SH-SY5Y (cell line): ENCODE data around the gene AKR1A1.
A peak's percentile ranks its signal among the peaks of the same experiment; 100 is the strongest.

ENCODE experiments used
- GATA2 ChIP-seq: IDR thresholded peaks from 2 replicates; pipeline ENCODE4 v1.6.1; 2011; ENCODE audit warnings: mild to moderate bottlenecking, low read depth, low read length
- GATA3 ChIP-seq: IDR thresholded peaks from 2 replicates; pipeline ENCODE4 v1.6.1; 2011; ENCODE audit warnings: low read depth, mild to moderate bottlenecking, low read length, moderate library complexity

The AKR1A1 gene

DNA sequence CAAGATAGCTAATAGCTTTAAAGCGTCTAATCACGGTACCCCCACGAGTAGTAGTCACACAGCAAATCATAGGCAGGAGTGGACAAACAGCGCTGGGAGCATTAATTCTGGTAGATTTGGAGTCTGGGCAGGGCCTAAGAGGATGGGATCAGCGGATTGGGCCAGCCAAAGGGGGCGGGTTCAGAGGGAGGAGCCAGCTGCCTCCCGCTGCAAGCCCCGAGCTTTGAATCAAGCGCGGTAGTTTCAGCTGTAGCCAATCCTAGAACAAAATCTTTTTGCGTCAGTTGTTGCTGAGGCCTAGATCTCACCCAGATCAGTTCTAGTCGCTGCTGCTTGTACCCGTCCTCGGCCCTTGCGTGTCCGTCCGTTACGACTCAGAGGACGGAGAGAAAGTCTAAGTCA lies 32.6 kb downstream of the AKR1A1 start:
- TF ChIP-seq GATA3 (no peak), GATA2 (0 out of 2 replicates have a peak, but pooled peaks have one; percentile 2)

DNA sequence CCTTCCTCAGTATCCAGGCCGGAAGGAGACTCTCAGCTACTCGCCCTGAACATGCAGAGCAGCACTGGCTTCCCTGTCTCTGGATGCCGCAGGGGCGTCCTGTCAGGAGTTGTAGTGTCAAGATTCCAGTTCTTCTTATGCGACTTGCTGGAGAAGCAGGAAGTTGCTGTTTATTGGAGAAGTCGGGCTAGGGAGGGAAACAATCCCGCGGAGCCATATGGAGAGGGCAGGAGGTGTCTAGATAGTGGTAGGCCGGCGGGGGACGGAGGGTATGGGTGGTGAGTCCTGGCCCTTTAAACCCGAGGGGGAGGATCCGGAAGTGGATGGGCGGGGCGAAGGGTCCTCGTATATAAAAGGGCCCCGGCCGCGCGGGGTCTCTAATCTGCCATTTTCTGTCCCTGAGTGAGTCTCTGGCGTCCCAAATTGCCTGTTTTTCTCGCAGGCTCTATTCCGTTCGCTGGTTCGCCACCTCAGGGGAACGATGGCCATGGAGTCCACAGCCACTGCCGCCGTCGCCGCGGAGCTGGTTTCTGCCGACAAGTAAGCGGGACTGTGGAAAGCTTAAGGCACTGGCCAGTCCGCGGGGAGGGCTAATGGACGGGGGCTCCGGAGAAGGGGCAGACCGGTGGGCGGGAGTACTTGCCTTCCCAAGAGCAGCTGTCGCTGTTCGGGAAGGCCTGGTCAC lies 33.2 kb downstream of the AKR1A1 start, which contains the start of gene NASP:
TSS of gene NASP (plus strand) at position 376 of the 685 bp plus-strand sequence. CDS start at position 482, 106 bp downstream.
- 0 out of 2 replicates have a peak, but pooled peaks have one; percentile 5 for TF ChIP-seq GATA2
- no peak for TF ChIP-seq GATA3

DNA sequence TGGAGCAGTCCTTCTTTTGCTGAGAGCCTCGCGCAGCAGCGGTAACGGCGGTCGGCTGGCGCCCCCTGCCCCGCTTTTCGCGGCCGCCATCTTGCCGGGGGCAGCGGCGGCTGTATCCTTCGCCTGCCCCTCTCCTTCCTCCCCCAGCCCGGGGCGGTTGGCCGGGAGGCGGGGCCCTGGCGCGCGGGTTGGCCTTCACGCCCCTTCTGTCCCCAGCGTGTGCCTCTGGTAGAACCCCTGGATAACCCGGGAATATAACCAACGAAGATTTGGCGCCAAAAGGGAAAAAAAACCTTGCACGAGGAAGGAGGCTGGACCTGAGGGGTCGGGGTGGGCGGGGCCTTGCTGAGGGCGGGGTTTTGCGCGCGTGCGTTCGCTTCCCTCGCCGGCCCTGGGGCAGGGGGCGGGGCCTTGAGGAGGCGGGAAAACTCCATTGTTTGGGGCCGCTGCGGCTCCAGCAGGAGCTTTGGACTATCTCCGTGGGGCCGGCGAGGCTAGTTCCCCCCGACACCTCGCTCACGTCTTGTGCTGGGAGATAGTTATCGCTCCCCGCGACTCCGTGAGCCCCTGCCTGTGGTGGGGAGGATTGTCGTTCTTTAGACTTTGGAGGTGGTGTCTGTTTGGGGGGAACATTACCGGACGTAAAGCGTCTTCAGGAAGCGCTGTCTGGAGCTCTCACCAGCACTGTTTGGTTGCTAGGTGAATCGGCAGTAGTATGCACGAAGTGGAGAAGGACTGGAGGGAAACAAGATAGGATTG lies 33.9 kb downstream of the AKR1A1 start:
- TF ChIP-seq GATA3 (no peak), GATA2 (no peak)

DNA sequence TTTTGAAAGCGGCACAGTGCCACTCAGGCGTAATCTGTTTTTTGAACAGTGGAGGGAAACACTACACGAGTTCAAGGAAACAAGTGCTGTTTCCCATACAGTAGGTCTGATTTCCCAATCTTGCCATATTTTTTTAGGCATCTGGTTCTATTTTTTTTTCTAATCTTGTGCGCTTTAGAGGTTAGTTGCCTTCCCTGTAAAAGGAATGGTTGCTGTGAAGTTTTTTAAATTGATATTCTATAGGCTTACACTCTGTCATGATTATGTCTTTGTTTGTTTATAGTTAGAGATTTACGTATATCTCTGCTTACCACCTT lies 34.4 kb downstream of the AKR1A1 start:
- TF ChIP-seq GATA2: no peak
- no peak for TF ChIP-seq GATA3

DNA sequence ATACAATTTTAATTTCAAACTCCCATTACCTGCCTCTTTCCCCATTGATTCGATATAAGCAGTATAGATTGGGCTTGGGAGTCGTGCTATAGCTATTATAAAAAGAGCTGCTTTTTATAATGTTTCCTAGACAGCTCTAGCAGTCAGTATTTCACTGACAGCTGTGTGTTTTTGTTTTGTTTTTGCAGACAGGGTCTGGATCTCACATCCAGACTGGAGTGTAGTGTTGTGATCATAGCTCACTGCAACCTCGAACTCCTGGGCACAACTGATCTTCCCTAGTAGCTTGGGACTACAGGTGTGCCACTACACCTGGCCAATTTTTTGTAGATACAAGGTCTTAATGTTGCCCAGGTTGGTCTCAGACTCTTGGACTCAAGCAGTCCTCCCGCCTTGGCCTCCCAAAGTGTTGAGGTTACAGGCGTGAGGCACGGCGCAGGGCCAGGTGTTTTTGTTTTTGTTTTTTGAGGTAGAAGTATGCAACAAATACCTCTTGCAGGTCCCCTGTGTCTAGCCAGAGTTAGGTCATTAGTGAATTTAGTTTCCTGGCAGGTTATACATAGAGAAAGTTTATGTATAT lies 35.0 kb downstream of the AKR1A1 start:
- TF ChIP-seq GATA2 (no peak), GATA3 (no peak)

DNA sequence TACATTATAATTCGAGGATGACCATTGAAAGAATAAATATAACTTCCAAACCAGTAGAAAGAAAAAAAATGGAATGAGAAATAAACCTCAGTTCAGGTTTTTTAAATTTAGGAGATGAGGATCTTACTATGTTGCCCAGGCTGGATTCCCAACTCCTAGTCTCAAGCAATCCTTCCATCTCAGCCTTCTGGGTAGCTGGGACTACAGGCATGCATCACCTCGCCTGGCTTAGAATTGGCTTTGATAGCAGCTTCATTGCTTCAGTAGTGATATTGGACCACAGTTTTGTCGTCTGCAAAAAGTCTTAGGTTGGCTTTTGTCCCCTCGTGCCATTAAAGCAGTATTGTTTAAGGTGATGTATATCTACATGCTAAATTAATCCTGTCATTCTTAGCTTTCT lies 36.1 kb downstream of the AKR1A1 start:
- TF ChIP-seq GATA3: no peak
- TF ChIP-seq GATA2: no peak

DNA sequence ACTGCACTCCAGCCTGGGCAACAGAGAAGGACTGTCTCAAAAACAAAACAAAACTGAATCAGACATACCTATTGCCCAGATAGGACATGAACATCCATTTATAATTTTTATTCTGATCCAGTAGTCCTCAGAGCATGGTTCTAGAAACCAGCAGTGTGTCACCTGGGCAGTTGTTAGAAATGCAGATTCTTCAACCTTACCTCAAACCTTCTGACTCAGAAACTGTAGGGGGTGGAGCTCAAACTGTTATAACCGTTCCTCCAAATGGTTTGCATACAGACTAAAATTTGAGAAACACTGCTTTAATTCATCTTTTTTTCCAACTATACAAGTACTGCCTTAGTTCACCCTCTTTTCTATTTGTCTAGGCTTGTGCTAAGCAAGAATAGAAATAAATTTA lies 39.2 kb downstream of the AKR1A1 start:
- TF ChIP-seq GATA2 (no peak), GATA3 (no peak)

DNA sequence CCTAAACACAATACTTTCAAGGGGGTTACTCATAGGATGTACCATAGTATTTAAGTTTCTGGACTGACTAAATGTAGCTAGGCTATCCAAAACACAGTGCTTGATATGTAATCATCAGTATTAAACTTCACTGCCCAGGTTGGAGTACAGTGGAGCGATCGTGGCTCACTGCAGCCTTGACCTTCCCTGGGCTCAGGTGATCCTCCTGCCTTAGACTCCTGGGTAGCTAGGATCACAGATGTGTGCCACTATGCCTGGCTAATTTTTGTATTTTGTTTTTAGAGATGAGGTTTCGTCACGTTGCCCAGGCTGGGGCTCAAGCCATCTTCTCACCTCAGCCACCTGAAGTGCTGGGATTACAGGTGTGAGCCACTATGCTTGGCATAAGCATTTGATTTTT lies 43.8 kb downstream of the AKR1A1 start:
- TF ChIP-seq GATA2 (no peak), GATA3 (no peak)

DNA sequence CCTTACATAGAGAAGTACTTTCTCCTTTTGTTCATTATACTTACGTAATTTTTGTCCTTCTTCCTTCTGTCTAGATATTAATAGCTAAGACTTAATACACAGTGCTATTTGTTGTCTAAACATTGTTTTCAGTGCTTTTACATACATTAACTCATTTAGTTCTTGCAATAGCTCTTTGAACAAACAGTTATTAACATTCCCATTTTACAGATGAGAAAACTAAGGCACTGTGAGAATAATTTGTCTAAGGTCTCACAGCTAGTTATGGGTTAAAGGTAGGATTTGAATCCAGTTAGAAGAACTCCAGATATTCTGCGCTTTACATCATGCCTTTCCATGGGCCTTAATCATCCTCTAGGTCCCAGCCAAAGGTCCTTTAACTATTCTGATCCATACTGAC lies 53.6 kb downstream of the AKR1A1 start:
- TF ChIP-seq GATA2: no peak
- no peak for TF ChIP-seq GATA3

DNA sequence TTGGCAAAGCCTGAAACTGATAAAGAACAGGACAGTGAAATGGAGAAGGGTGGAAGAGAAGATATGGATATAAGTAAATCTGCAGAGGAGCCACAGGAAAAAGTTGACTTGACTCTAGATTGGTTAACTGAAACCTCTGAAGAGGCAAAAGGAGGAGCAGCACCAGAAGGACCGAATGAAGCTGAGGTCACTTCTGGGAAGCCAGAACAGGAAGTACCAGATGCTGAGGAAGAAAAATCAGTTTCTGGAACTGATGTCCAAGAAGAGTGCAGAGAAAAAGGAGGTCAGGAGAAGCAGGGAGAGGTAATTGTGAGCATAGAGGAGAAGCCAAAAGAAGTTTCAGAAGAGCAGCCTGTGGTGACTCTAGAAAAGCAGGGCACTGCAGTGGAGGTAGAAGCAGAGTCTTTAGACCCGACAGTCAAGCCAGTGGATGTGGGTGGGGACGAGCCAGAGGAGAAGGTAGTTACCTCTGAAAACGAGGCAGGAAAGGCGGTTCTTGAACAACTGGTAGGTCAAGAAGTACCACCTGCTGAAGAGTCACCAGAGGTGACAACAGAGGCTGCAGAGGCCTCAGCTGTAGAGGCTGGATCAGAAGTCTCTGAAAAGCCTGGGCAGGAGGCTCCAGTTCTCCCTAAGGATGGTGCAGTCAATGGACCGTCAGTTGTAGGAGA lies 56.9 kb downstream of the AKR1A1 start:
- TF ChIP-seq GATA3 (no peak), GATA2 (no peak)

DNA sequence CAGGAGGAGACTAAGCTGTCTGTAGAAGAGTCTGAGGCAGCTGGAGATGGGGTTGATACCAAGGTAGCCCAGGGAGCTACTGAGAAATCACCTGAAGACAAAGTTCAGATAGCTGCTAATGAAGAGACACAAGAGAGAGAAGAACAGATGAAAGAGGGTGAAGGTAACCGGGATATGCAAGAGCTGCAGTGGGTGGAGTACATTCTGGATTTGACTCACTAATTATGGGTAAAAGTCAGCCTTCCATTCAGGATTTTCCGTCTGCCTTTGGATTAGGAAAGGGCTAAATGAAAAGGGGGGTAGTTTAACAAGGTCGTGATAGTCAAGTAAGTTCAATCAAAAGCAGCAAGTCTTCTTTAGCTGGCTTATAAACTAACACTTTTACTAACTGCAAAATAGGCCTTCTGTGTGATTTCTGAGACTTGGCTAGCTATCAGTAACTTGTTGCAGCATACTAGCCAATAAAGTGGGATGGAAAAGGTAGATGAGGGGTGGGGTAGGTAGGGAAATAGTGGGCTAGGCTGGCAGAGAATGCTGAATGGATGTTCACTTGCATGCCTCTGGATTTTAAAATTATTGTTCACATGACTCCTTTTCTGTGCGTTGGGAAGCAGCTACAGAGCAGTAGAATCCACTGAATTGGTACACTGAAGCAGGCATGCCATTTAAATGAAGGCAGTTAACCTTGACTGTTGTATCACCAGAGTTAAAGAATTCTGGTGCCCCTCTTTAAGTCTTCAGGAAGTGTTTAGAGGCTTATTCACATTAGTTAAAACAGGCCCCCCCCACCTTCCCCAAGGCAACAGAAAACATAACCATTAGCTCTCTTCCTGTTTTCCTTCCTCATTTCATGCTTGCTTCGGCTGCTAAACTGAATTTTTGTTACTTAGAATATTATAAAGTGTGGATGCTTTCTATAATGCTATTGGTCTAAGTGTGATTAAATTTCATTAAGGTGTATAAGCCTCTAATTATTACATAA lies 57.8 kb downstream of the AKR1A1 start:
- no peak for TF ChIP-seq GATA2
- TF ChIP-seq GATA3: no peak

DNA sequence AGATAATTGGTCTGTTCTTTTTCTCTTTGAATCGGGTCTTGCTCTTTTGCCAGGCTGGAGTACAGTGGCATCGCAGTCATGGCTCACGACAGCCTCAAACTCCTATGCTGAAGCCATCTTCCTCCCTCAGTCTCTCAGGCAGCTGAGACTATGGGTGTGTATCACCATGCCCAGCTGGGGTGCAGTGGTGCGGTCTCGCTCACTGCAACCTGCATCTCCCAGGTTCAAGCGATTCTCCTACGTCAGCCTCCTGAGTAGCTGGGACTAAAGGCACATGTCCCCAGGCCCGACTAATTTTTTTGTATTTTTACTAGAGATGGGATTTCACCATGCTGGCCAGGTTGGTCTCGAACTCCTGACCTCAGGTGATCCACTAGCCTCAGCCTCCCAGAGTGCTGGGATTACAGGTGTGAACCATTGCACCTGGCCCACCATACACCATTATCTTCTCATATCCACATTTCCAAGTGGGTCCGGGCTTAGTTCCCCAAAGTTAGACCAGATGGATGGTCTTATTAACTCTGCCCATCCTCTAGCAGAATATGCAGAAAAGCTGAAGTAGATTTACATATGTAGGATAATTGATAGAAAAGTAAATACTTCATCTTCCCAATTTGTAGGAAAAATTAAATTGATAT lies 60.1 kb downstream of the AKR1A1 start:
- TF ChIP-seq GATA3: no peak
